HG02852 (cell line): Measurements from ENCODE around the gene GNAZ.

Experiments
- ATAC-seq: cut with Tn5 transposase; IDR thresholded peaks from one replicate; pipeline ENCODE4 v1.9.1; 2021; ENCODE audit warnings: mild to moderate bottlenecking, moderate library complexity; ENCODE audit not compliant: unreplicated experiment

Gene GNAZ

DNA sequence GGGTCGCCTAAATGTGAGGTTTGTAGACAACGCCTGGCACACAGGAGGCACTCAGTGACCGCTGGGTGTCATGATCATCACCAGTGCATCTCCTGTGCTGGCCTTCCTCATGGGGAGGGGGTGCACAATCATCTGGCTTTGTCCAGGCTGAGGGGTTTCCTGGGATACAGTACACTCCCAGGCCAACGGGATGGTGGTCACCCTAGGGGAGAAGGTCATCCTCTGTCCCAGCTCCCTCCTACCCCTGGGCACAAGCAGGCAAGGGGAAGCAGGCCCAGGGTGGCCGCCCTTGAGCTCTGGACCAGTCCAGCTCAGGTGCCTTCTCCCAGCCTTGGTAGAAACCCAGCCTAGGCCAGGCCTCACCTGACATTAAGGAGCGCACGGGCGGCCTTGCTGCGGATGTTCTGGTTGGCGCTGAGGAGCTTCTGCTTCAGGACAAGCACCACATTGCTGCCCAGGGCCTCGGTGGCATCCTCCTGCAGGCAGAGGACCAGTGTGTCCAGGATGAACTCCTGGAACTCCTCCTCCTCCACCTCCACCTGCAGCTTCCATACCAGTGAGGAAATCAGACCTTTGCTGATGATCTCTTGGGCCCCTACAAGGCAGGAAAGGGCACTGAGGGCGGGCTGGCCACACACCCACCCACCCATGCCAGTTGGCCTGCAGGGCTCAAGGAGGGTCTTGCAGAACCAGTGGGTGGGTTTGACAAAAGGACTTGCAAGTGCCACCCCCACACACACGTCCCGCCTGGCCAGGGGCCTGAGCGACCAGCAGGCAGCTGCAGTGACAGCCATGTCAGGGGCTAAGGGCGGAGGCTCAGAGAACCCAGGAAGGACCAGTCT, 6.6 kb upstream of the GNAZ start:
- ATAC-seq = no peak

DNA sequence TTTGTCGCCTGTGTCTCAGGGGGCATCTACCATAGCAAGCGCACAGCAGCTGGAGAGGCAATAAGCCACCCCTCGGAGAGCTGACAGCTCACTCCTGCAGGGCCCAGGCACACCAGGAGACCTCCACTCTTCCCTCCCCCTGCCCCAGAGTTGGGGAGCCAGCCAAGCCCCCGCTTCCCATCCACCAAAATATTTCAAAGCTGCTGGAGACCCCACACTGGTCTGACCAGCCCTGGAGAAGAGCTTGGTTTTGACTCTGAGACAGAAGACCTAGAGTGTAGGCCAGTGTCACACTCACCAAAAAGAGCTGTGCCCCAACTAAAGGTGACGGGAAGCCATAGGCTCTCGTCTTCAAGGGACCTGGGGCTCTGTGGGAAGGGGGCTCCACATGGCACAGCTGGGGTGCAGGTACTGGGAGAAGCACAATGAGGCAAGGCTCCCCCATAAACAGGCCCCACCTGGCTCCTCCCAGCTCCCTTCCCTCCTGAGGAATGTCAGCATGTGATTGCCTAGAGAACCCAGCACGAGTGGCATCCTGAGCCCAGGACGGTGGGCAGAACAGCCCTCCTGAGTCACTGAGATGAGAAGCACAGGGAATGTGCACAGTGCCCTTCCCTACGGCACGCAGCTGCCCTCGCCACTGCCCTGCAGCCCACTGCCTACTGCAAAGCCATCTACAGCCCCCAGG, 5.8 kb upstream of the GNAZ start:
- no peak for ATAC-seq

GRCh38 chr22:23065069-23065451, 5.3 kb upstream of the GNAZ start:
- ATAC-seq = no peak

DNA sequence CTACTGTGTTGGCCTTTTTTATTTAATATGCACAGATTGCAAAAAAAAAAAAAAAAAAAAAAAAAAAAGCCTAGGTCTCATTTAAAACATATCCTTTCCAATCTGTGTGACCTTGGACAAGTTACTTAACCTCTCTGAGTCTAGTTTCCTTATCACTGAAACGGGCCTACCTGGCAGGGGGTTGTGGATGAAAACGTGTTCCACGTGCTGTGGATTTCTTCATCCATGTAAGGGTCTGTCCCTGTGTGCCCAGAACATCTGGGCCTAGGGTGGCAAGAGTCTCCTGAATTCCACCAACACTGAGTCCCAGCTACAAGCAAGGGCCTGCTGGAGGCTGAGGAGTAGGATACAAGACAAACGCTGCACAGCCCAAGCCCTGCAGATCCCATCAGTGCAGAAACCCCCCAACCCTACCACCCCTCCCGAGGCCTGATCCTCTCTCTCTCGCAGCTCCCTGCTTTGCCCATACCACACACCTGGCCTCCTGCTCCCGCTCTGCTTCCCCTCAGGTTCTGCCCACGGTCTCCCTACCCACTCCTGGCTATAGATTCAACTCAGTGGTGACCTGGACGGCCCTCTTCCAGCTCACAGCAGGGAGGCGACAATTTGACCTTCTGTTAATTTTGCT, 4.7 kb upstream of the GNAZ start:
- ATAC-seq = no peak

DNA sequence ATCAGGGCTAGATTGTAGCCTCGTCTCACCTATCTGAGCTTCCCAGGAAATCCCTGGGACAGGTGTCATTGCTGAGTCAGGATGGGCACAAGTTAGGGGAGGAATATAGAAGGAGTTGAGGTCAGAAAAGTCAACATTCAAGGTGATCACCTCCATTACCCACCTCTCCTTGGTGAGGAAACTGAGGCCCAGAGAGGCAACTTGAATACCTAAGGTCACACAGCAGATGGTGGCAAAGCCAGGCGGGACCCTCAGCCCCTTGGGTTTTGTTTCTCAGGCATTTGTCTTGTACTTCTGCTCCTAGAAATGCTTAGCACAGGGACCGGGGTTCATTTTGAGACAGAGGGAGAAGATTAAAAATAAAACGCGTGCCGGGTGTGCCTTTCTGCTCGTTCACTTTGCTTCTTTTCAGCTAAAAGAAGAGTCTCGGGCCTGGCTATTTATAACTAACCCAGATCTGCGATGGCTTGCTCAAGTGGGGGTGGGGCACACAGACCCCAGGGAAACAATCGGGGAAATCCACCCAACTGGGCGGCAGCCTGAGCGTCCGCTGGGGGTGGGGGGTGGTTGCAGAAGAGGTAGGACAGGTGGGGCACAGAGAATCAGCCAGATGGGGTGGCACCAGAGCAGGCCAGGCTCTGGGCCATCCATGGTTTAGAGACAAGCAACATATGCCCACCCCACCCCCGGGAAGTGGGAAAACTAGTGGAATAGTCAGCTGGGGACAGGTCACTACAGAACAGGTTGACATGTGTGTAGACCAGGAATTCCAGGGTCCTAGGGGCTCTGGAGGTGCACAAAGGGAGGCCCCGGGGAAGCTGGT, 3.9 kb upstream of the GNAZ start:
- ATAC-seq = no peak

GRCh38 chr22:23067023-23067650, 3.2 kb upstream of the GNAZ start:
- no peak for ATAC-seq

DNA sequence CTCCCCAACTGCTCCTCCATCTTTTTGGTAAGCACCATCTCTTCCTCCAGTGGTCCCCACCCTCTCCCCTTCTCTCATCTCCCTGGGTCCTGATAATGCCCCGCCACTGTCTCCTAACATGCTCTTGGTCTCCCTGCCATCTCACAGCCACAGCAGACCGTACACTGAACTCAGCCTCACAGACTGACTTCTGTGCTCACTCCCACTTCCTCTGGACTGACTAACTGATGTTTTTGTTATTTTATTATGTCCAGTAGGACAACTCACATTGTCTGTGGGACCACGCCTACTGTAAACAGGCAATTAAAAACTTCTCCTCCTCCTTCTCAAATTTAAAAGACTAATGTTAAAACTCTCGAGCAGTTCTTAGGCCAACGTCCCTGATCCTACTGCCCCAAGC, 2.6 kb upstream of the GNAZ start:
- ATAC-seq = no peak

- no peak for ATAC-seq
Observed at GRCh38 chr22:23068096-23068831, 2.1 kb upstream of the GNAZ start.

- ATAC-seq = no peak
Observed at GRCh38 chr22:23068832-23069385, 1.4 kb upstream of the GNAZ start.

DNA sequence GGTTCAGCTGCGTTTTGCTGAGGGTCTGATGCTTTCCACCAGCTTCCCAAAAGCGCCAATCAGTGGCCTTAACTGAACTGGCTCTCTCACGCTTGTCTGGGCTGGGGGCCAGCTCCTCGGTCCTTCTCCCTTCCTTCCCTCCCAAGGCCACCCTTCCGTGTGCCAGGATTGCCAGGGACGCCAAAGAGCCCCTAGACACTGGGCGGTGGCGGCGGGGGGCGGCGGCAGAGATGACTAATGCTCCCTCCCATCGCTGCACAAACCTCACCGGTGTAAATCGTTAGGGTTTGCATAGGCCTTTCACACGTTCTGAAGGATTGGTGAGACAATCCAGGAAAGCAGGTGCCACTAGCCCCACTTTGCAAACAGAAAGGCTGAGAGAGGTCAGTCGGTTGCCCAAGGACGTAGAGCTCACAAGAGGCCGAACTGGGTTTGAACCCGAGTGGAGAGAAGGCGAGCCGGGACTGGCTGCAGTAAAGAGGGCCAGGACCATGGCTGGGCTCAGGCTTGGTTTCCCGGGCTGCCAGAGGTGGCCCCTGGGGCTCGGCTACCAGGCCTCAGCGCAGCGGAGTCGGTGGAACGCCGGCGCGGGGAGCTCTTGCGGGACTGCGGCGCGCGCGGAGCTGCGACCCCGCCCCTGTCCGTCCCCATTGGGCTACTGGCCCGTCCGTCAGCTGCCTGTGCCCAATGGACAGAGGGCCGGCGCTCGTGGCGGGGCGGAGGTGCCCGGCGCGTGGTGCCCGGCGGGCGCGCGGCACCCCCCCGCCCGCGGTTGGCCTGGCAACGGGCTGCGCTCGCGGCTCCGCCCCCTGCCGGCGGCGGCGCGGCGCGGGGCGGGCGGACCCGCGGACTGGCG, 589 bp upstream of the GNAZ start:
- peak; percentile 57 for ATAC-seq

DNA sequence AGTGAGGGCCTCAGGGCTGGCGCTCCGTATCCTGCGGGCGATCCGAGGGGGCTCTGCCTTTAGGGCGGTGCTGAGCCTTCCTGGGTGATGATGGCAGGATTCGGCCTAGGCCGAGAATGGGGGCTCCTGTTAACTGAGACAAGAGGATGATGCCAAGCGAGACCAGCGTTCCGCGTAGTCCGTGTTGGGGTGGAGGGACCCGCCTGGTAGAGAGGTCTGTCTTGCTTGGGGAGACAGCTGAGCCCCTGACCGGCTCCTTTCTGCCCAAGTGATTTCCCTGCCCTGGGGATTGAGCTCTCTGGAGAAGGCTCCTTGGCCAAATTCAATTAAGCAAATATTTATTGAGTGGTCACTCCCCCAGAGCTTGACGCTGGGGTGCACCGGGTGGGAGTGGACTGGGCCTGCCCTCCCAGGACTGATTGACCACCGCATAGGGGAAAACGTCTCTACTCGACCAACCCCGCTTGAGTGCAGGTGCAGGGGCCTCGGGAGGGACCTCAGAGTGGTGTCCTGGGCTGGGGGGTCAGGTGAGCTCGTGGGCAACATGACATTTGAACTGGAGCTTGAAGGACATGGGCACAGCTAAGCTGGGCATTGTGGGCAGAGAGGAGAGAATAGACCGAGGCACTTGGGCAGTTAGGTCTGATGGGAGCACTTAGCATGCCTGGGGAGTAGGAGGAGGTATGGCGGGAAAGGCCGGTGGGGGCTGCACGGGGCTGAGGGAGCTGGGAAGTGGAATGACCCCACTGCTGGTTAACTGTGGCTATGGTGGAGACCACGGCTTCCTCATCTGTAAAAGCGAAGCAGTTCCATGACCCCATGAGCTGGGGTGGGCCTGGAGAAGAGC, 1.1 kb downstream of the GNAZ start:
- ATAC-seq = no peak

DNA sequence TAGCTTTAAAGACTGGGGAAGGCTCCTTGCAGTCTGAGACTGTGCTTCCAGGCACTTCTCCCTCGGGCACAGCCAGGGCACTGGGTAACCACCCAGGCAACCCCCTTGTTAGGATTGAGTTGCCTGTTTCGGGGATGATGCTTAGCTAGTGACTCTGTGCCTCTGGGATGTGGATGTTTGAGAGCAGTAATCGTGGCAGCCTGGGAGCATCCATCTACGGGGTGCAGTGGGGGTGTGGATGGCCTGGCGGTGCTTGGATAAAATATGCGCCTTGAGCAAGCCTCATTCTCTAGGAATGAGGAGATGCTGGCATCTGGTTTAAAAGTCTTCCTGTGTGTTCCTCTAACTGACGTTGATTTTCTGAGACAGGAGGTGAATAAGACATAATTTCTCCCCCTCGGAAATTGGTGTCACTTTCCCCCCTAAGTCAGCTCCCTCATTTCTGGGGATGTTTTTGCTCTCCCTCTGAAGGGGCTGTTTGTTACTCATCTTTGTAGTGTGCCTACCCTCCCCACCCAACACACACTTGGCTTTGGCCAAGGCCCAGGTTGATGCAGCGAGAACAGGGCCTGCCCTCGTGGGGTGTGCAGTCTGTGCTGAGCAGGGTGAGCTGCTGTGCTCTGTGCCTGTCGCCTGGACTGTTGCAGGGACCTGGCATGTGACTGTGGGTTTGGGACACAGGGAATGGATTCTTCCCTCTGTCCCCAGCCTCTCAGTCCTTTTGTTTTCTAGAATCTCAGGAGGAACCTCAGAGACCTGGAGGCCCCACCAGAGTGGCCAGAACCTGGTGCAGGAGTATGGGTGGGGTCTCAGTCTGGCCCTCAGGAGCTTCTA, 2.0 kb downstream of the GNAZ start:
- no peak for ATAC-seq

GRCh38 chr22:23072911-23073491, 2.7 kb downstream of the GNAZ start:
- ATAC-seq = no peak

DNA sequence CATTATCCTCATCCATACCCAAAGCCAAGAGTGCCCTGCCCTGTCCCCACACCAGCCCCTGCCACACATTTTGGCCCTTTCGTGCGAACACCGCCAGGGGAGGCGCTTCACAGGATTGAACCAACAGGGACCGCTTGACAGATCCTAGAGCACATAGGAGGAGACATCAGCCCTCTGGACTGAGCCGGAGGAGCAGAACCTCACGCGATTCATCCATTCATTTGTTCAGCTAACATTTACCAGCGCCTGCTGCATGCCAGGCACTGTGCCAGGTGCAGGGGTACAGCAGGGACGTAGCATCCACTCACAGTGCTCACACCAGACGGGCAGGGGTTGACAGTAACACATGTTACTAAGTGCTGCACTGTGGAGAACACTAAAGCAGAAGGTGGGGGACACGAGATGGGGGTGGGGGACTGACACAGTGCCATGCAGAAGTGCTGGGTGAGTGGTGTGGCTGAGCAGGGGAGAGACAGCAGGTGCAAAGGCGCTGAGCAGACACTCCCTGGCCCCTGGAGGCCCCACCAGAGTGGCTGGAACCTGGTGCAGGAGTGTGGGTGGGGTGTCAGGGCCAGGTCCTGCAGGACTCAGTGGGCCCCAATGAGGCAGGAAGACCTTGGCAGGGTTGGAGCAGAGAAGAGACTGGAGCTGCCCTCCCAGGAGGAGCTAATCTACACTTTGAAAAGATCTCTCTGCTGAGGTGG, 3.4 kb downstream of the GNAZ start:
- ATAC-seq = no peak

DNA sequence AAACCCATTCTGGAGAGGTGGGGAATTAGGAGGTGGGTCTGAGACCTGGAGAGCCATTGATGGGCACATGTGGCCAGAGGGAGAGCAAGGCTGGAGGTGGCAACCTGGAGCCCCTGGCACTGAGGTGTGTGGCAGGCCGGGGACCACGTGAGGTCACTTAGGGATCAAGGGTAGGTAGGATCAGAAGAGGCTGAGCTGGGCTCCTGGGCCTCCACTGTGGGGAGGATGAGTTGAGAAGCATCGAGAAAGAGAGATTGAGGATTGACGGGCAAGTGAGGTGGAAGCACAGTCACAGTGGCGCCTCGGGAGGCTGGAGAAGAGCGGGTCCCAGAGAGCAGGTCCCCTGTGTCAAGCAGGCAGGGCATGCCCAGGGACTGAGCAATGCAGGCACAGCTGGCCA, 4.1 kb downstream of the GNAZ start:
- ATAC-seq = no peak

DNA sequence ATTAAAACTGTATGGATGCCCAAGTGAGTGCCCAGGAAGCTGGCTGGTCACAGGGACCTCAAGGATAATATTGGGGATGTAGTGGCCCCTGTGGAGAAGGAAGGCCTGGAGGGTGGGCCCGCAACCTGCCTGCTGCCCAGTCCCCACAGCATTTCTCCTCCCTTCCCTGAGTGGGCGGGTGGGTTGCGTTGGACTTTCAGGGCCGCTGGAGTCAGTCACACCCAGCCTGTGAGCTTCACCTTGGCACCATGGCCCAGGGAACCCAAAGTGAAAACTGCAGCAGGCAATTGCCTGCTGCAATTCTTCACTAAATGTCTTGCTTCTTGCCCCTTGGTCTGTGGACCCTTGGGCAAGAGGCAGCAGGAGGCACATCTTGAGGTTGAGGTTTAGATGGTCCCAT, 4.7 kb downstream of the GNAZ start:
- ATAC-seq = no peak
